Airway epithelial cell (primary cell): ENCODE measurements around the gene RNF38. TPM values are rescaled to one million over a fixed set of nuclear protein-coding genes. Genes with fewer than 3 reads are reported as not detected.

Experiments used
- total RNA-seq: library from RNA; depleted of rRNA; stranded (reverse); fragments of >200 nt; gene quantifications from 2 replicates; pipeline ENCODE4 v1.2.3, GENCODE V29; 2015

The RNF38 gene
- 3.7 and 5.9 TPM in 2 replicates for total RNA-seq

GRCh38 chr9:36399980-36400331, at the start of gene RNF38:
TSS of gene RNF38 (minus strand) at chr9:36400269. CDS start at chr9:36400108, 161 bp downstream.

Other genes with a start within 250 kb of the RNF38 start
- gene CCIN, start 230.9 kb downstream of the RNF38 start, total RNA-seq, result not detected in 2 replicates
- gene CLTA, start 209.3 kb downstream of the RNF38 start, total RNA-seq, result 232 and 282 TPM in 2 replicates
- 15.4 and 16.2 TPM in 2 replicates for gene GNE, start 141.8 kb downstream of the RNF38 start, total RNA-seq
- gene MELK, start 172.6 kb upstream of the RNF38 start, total RNA-seq, result 26.9 and 34.1 TPM in 2 replicates